ENCODE results near the gene CEP128. TPM values are rescaled to one million over a fixed set of nuclear protein-coding genes. Genes with fewer than 3 reads are reported as not detected.

CEP128 gene
- total RNA-seq, 1 donor from 2014 or later = 26.9 TPM

GRCh38 chr14:80621701-80622100 lies 319.8 kb downstream of the CEP128 start:
- intact Hi-C loops (cut with micrococcal nuclease) = no loop called here

DNA sequence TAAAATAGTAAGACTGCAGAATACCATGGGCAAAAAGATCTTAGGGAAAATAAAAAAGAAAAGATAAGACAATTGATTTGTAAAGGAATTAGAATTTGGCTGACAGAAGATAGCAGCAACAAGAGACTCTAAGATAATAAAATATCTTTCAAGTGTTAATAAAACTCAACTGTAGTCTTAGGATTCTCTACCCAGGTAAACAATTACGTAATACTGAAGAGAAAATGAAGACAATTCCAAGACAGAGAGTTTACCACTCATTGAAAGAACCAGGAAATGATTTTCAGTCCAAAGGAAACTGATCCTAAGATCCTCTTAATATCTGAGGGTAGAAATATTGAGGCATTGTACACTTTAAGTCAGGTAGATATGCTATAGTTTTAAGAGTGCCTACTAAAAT lies 321.1 kb downstream of the CEP128 start:
- intact Hi-C loops (cut with micrococcal nuclease) = no loop called here

GRCh38 chr14:80618751-80619329 lies 322.7 kb downstream of the CEP128 start:
- intact Hi-C loops (cut with micrococcal nuclease) = no loop called here

- intact Hi-C loops (cut with micrococcal nuclease) = no loop called here
Observed at GRCh38 chr14:80615831-80616230, 325.7 kb downstream of the CEP128 start.

DNA sequence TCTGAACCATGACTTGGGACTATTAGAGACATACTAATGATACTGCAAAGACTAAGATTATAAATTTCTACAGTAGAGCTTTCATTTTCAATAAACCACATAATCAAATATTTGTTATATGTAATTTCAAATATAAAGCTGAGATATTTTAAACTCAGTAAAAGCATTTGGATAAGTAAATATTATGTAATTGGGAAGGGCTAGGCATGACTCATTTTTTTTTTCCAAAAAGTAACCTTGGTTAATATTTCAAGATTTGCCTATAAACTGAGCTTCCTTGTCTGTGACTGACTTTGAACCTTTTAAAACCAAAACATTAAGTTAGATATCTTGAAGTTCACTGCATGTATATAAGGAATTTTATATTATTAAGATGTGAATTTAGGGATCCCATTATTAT lies 332.5 kb downstream of the CEP128 start:
- intact Hi-C loops (cut with micrococcal nuclease) = no loop called here

DNA sequence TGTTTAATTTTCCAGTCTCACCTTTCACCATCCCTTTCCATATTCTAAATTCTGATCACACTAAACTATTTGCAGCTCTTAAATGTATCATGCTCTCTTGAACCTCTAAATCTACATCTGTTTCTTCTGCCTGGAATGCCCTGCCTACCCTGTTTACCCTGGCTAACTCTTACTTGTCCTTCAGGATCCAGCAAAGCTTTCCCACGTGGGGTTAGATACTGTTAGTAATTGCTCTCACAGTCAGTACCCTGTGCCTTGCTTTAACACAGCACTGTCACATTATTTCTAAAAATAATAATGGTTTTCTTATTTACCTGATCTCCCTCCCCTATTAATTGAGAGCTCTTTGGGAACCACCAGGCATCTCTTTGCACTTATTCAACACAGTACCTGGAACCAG lies 333.0 kb downstream of the CEP128 start:
- intact Hi-C loops (cut with micrococcal nuclease) = no loop called here

DNA sequence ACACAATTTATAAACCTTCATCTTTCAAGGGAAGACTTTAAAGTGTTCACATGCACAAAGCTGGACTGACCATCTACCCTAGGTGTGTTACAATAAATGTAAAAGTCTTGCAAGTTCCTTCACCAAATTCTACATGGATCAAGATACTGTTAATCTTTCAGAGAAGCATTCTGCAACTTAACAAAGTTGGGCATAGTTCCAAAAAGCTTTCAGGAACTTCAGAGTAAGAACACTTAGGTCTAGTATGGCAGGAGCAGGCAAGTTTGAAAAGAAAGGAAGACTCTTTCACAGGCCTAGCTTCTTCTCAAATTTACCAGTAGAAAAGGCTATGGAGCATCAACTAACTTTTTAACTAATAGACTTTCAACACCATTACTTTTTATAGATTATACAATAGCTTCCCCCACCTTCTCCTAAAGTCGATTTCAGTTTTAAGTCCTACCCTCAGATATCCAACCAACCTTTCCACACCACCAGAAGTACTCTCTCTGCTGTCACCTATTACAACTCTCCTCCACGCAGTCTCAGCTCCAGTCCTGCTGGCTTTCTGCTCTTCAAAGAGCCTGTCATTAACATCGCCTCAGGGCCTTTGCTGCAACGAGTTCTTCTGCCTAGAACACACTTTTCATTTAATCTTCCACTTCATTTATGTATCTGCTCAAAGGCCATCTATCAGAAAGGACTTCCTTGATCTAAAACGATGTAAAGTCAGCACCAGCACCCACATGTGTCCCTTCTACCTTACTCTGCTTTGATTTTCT lies 333.9 kb downstream of the CEP128 start:
- intact Hi-C loops (cut with micrococcal nuclease) = no loop called here

DNA sequence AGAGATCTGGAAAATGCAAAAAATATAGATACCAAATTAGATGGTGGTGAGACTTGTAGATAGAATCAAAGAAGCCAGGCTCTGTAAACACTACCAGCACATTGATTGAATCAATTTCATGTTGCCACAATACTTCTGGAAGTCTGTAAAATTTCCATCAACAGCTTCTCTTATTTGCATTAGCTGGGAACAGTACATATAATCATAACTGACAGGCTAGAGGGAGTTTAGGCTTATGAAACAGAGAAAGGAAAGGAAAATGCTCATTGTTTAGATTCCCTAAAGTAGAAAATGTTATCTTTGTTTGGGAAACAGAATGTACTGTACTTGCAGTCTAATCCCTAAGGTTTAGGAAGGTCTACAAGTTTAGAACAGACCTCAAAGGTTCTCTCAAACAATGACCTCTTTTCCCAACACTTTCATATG lies 335.2 kb downstream of the CEP128 start:
- intact Hi-C loops (cut with micrococcal nuclease) = no loop called here

- intact Hi-C loops (cut with micrococcal nuclease) = no loop called here
Observed at GRCh38 chr14:80605536-80605935, 336.0 kb downstream of the CEP128 start.

DNA sequence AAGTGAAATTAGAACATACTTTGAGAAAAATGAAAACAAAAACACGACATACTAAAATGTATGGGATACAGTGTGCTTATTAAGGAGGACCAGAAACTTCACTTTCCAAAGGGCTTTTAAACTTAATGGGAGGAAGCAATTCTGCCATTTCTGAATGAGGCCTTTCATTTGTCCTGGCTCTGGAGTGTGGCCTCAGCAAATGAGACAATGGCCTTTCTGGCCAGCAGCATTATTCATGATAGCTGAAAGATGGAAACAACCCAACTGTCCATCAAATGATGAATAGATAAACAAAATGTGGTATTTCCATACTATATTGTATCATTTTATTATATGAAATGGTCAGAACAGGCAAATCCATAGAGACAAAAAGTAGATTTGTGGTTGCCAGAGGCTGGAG lies 338.6 kb downstream of the CEP128 start:
- intact Hi-C loops (cut with micrococcal nuclease) = no loop called here

DNA sequence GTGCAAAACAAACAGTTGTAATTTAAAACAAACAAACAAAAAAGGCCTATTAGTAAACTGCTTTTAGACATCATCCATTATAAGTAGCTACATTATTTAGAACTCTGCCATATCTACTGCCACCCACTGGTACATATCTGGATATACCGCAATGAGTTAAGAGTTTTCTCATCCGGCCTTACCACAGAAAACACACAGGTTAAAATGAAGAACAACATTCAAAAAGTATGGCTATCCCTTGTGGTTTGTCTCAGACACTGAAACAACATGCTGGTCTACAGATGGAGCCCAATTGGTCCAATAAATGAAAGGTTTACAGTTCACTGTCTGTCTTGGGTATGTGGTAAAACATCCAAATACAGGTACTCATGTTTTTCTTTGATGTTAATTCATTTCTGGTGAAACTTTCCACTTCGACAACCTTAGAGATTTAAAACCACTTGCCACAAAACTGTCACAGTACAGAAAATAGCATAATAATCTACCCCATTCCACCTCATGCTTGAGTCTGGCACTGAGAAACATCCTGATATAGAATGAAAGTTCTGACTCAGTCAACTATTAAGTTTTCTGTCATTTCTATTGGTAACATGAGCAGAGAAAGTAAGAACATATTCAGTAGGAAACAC lies 354.3 kb downstream of the CEP128 start:
- intact Hi-C loops (cut with micrococcal nuclease) = loop anchor here (5.0 kb wide), 1 partner anchor 400 kb away; no protein-coding TSS in a partner anchor

DNA sequence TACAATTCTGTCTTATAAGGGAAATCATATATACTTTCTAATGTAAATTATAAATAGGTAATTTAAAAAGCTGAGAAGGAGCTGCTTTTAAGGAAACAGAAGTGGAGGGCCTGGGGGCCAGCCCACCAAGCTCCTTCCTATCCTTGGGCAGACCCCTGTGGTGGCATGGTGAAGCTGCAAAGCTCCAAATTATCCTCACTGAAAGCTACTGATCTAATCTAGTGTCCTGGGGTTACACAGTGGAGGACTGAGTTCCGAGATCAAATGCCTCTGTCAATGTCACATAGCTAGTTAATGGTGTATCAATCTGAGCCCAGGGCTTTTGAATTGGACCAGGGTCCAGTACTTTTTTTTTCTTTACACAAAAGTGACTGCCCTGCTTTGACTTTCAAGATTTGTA lies 355.4 kb downstream of the CEP128 start:
- intact Hi-C loops (cut with micrococcal nuclease) = loop anchor here (5.0 kb wide), 1 partner anchor 401 kb away; no protein-coding TSS in a partner anchor

- intact Hi-C loops (cut with micrococcal nuclease) = loop anchor here (5.0 kb wide), 1 partner anchor 402 kb away; no protein-coding TSS in a partner anchor
Observed at GRCh38 chr14:80585506-80585835, 356.1 kb downstream of the CEP128 start.

DNA sequence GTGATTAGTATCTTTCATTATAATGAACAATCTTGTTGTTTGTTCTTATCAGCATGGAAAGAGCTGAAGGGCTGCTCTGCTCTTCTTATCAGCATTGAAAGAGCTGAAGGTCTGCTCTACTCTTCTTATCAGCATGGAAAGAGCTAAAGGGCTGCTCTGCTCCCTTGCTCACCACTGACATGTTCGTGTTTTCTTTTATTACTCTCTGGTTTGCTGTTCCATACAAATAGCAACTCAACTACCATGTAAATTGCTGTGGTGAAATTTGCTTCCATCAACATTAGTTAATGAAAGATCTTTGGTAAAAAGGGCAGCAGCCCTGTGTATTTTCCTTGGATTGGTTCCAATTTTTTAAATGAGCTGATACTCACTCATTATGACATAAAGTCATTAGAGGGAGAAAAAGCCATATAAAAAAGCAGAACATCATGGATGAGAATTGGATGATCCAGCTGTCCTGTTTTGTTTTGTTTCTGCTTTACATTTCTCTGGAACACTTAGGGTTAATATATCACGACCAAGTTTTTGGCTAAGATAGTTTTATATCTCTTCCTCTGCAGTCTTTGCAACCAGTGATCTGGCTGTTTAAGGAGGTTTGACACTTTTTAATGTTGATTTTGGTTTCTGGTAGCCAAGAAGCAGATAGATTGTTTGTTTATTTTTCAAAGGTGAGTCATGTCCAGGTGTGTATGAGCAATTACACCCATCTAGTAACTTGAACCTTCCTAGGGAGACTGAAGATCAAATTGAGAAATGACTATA lies 356.6 kb downstream of the CEP128 start:
- intact Hi-C loops (cut with micrococcal nuclease) = loop anchor here (5.0 kb wide), 1 partner anchor 402 kb away; no protein-coding TSS in a partner anchor

DNA sequence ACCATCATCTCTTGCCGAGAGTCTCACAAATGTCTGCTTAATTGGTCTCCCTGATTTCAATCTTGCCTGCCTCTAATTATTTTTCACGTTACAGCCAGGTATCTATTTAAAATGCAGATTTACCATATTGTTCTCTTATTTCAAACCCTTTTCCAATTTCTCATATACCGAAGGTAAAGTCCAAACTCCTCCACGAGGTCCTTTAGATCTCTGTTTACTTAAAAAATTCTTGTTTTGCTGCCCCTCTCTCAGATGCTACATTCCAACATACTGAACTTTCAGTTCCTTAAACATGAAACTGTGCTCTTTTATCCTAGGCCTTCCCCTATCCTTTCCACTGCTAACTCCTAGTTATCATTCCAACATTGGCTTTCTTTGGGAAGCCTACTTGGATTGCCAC lies 363.9 kb downstream of the CEP128 start:
- intact Hi-C loops (cut with micrococcal nuclease) = no loop called here

DNA sequence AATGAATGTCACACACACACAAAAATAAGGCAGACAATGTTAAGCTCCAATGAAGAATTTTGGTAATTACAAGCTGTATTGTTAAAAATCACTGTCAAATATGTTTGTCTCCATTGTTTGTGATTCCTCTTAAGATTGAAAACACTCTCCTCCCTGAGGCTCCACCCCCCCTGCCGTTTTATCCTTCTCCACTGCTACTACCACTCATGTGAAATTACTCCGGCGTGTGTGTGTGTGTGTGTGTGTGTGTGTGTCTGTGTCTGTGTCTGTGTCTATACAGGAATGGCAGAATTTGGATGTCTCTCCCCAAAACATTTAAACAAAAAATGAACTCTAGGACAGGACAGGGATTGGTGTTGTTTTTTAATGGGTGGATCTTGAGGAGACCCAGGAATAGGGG lies 365.1 kb downstream of the CEP128 start:
- intact Hi-C loops (cut with micrococcal nuclease) = no loop called here

- intact Hi-C loops (cut with micrococcal nuclease) = no loop called here
Observed at GRCh38 chr14:80575763-80576162, 365.8 kb downstream of the CEP128 start.

GRCh38 chr14:80572666-80573065 lies 368.9 kb downstream of the CEP128 start:
- intact Hi-C loops (cut with micrococcal nuclease) = no loop called here

DNA sequence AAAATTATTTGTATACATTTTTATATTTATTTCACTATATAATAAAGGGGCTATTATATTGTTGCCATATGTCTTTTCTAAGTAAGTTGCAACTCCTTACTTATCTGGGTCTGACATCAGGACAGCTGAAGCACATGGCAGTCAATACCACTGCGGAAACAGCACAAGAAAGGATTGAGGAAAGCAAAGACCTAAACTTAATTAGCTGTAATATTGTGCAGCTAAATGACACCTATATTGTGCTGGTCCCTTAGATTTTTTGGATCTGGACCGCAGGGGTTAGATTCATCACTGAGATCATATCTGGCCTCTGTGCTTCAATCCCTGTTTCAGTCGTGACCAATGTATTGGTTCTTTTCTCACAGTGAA lies 370.6 kb downstream of the CEP128 start:
- intact Hi-C loops (cut with micrococcal nuclease) = no loop called here

DNA sequence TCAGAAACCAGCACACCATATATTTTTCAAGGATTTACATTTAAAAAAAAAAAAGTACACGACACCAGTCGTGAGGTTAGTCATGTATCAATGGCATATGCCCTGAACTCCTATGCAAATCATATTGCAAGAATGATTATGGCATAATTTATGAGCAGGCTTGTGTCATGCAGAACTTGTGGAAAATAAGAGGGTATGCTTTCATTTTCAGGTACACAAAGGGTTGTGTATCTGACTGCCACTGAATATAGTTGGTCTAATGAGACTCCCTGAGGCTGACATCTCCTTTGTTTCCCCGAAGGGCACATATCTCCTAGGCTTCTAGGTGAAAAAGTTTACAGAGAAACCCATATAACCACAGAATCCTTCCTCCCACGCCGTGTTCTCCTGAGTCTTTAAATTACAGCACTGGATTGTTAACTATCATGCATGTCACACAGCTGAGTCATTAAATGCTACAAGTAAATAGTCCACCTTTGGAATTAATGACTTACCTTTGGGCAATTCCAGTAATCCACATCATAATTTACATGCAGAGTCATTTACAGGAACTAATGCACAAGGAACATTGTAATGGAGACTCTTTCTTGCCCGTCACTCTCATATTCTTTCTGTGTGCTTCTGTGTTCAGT lies 373.5 kb downstream of the CEP128 start:
- intact Hi-C loops (cut with micrococcal nuclease) = no loop called here

- intact Hi-C loops (cut with micrococcal nuclease) = no loop called here
Observed at GRCh38 chr14:80565001-80565400, 376.5 kb downstream of the CEP128 start.

Data from T-helper 1 cell treated with Interleukin-12 subunit alpha and Interleukin-12 subunit beta and Interleukin-4 antibody, amounts not matched to agents 30 ng/mL and 1 ng/mL, for 36 hours (primary cell).